B cell (primary cell): Measurements from ENCODE around the gene MYO1E. TPM values are rescaled to one million over a fixed set of nuclear protein-coding genes. Genes with fewer than 3 reads are reported as not detected.

Source experiments
- ATAC-seq: fragments of 200-7000 bp; cut with Tn5 transposase; one replicate; pipeline ENCODE4 v1.10.0; 2021; ENCODE audit warnings: low read depth, mild to moderate bottlenecking, moderate number of reproducible peaks, moderate library complexity
- CTCF ChIA-PET: fragments of 350-600 bp; sonication (Branson Sonifier 250); formaldehyde crosslinking; loops from one replicate; lab custom pipeline; 2021; ENCODE audit warnings: antibody characterized with exemption, inconsistent platforms; lab: Charles Lee
- POLR2A ChIA-PET: fragments of 350-600 bp; sonication (Branson Sonifier 250); formaldehyde crosslinking; loops from one replicate; lab custom pipeline; 2021; ENCODE audit warnings: antibody characterized with exemption; lab: Charles Lee
- DNase-seq: peaks from one replicate; pipeline ENCODE4 v3.0.0; 2013
- H2AFZ ChIP-seq: 2 replicates; pipeline ENCODE4 v1.6.1; 2012; ENCODE audit warnings: mild to moderate bottlenecking, low read depth, low read length; ENCODE audit not compliant: insufficient read depth, poor library complexity, severe bottlenecking
- H3K27ac ChIP-seq, 2 donors: 1 replicate in 1 of 2; 2 replicates in 1 of 2; pipeline ENCODE4 v1.5.1; 2012 to 2013; ENCODE audit warnings: low read length in 2 of 2, mild to moderate bottlenecking in 2 of 2, moderate library complexity in 1 of 2
- H3K27me3 ChIP-seq, 4 experiments: fragments of 200-600 bp in 1 of 4; sonication (generic) in 1 of 4; replicated peaks in 1 of 4; 1 replicate in 2 of 4; 2 replicates in 2 of 4; pipeline versions ENCODE4 v1.6.1 to v1.7.0; 2013 to 2016; ENCODE audit warnings: low read length in 3 of 4, mild to moderate bottlenecking in 2 of 4, mixed read lengths in 1 of 4, moderate library complexity in 1 of 4; ENCODE audit not compliant: insufficient read depth in 4 of 4, control insufficient read depth in 3 of 4; ENCODE audit errors: control extremely low read depth in 1 of 4
- H3K36me3 ChIP-seq, 2 experiments: replicated peaks in 1 of 2; 1 replicate in 1 of 2; 2 replicates in 1 of 2; pipeline versions ENCODE4 v1.6.1 to v1.7.1; 2013; ENCODE audit warnings: low read length in 1 of 2; ENCODE audit not compliant: insufficient read depth in 2 of 2, control insufficient read depth in 1 of 2; ENCODE audit errors: control extremely low read depth in 1 of 2, extremely low read depth in 1 of 2
- H3K4me1 ChIP-seq, 2 donors: fragments of 200-600 bp in 1 of 2; sonication (generic) in 1 of 2; 1 replicate in 1 of 2; 2 replicates in 1 of 2; pipeline versions ENCODE4 v1.5.1 to v1.6.1; 2013 to 2017; ENCODE audit warnings: low read length in 2 of 2; ENCODE audit not compliant: control insufficient read depth in 2 of 2, insufficient read depth in 2 of 2
- H3K4me2 ChIP-seq: replicated peaks from 2 replicates; pipeline ENCODE3; 2012; ENCODE audit warnings: mild to moderate bottlenecking, low read depth, low read length; ENCODE audit not compliant: poor library complexity, severe bottlenecking
- H3K4me3 ChIP-seq, 5 experiments: fragments of 200-600 bp in 1 of 5; sonication (generic) in 1 of 5; 1 replicate in 3 of 5; 2 replicates in 2 of 5; pipeline versions ENCODE4 v1.5.1 to v1.7.0; 2011 to 2016; ENCODE audit warnings: low read length in 4 of 5, mild to moderate bottlenecking in 4 of 5, low read depth in 2 of 5, control low read depth in 1 of 5, moderate library complexity in 1 of 5; ENCODE audit not compliant: insufficient read depth in 1 of 5; ENCODE audit errors: control extremely low read depth in 1 of 5, extremely low read depth in 1 of 5
- H3K79me2 ChIP-seq: fragments of 200-600 bp; sonication (generic); one replicate; pipeline ENCODE4 v1.6.0; 2016; ENCODE audit warnings: low read length; ENCODE audit not compliant: control insufficient read depth, insufficient read depth
- H3K9ac ChIP-seq: fragments of 200-600 bp; sonication (generic); 2 replicates; pipeline ENCODE4 v1.6.1; 2017; ENCODE audit warnings: mild to moderate bottlenecking, low read length, moderate library complexity
- H3K9me3 ChIP-seq, 3 donors: one replicate each; pipeline versions ENCODE4 v1.6.1 to v1.7.1; 2013; ENCODE audit warnings: low read length in 2 of 3; ENCODE audit not compliant: control insufficient read depth in 2 of 3, insufficient read depth in 1 of 3; ENCODE audit errors: control extremely low read depth in 1 of 3
- H4K20me1 ChIP-seq: 2 replicates; pipeline ENCODE4 v1.6.0; 2012; ENCODE audit warnings: mild to moderate bottlenecking, low read length; ENCODE audit not compliant: insufficient read depth, control insufficient read depth, poor library complexity, severe bottlenecking
- H3K27ac Mint-ChIP-seq: one replicate; pipeline ENCODE4 v1.8.0; 2021; ENCODE audit warnings: mixed read lengths
- H3K27me3 Mint-ChIP-seq: one replicate; pipeline ENCODE4 v1.8.0; 2021; ENCODE audit warnings: mixed read lengths
- H3K4me1 Mint-ChIP-seq: one replicate; pipeline ENCODE4 v1.8.0; 2021; ENCODE audit warnings: mixed read lengths
- H3K4me3 Mint-ChIP-seq: one replicate; pipeline ENCODE4 v1.8.0; 2021; ENCODE audit warnings: mixed read lengths
- H3K9me3 Mint-ChIP-seq: one replicate; pipeline ENCODE4 v1.8.0; 2022; ENCODE audit warnings: mixed read lengths; ENCODE audit not compliant: insufficient read depth
- EZH2 ChIP-seq: IDR thresholded peaks from 2 replicates; pipeline ENCODE4 v1.6.1; 2012; ENCODE audit warnings: borderline replicate concordance, low read depth, mild to moderate bottlenecking, moderate library complexity, low read length; ENCODE audit not compliant: insufficient read depth, poor library complexity, severe bottlenecking
- WGBS: methylation state at CpG from one replicate; pipeline ENCODE4 v1.1.5; 2013; ENCODE audit warnings: missing lambda C conversion rate; ENCODE audit not compliant: insufficient coverage; 5-methylcytosine and 5-hydroxymethylcytosine counted together
- intact Hi-C: fragments of 100-400 bp; cut with micrococcal nuclease; formaldehyde crosslinking; loops from one replicate; pipeline ENCODE4 v1.10.0; 2022
- polyA plus RNA-seq: library from polyadenylated mRNA; depleted of rRNA; stranded (reverse); fragments of >200 nt; gene quantifications from 2 replicates; pipeline ENCODE4 v1.2.3, GENCODE V29; 2012
- total RNA-seq, 2 donors: library from RNA; stranded (reverse); fragments of 120-200 nt in 1 of 2; gene quantifications; 1 replicate in 1 of 2; 2 replicates in 1 of 2; pipeline versions ENCODE4 v1.2.3 to v1.2.4, GENCODE V29; 2013 to 2022
- TF ChIP-seq, protein P1 (sequence below): fragments of 200-600 bp; IDR thresholded peaks from one replicate; pipeline ENCODE4 v1.8.0; 2022; ENCODE audit warnings: antibody characterized with exemption, mild to moderate bottlenecking

The MYO1E gene
- total and polyA plus RNA-seq, 2 donors (not counting 1 experiment from before 2014, with no cell fraction given), result 11.9 to 100.0 TPM

DNA sequence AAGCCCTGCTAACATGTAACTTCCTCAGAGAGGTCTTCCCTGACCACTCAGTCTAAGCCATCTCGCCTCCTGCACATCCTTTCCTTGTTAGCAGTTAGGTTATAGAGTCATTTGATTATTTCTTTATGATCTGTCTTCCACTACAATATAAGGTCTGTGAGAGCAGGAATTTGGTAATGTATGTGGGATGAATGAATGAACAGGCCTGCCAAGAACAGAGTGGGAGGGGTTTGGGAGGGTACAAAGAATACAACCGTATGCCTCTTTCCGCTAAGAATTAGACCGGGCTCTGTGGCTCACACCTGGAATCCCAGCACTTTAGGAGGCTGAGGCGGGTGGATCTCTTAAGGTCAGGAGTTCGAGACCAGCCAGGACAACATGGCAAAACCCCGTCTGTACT is 32.4 kb upstream of the MYO1E start:
- Histone ChIP-seq H3K27me3 (no peaks in the 10 kb centered on the region), H3K27ac (peak overlapping the region in 1 of 2 donors; percentile 24), H3K9ac (no peak overlapping the region), H3K9me3 (no peaks in the 10 kb centered on the region), H3K4me2 (peak overlapping the region; percentile 42), H3K79me2 (peaks cover 46% of the 10 kb centered on the region), H3K4me1 (peaks cover 79 to 80% of the 10 kb centered on the region in 2 donors), H2AFZ (peak overlapping the region; percentile 6), H4K20me1 (no peaks in the 10 kb centered on the region), H3K36me3 (no peaks in the 10 kb centered on the region), H3K4me3 (no peak overlapping the region)
- ChIA-PET POLR2A (no interaction called here), CTCF (no interaction called here)
- peak overlapping the region; percentile 76 for H3K27ac Mint-ChIP-seq
- TF ChIP-seq, protein P1, sequence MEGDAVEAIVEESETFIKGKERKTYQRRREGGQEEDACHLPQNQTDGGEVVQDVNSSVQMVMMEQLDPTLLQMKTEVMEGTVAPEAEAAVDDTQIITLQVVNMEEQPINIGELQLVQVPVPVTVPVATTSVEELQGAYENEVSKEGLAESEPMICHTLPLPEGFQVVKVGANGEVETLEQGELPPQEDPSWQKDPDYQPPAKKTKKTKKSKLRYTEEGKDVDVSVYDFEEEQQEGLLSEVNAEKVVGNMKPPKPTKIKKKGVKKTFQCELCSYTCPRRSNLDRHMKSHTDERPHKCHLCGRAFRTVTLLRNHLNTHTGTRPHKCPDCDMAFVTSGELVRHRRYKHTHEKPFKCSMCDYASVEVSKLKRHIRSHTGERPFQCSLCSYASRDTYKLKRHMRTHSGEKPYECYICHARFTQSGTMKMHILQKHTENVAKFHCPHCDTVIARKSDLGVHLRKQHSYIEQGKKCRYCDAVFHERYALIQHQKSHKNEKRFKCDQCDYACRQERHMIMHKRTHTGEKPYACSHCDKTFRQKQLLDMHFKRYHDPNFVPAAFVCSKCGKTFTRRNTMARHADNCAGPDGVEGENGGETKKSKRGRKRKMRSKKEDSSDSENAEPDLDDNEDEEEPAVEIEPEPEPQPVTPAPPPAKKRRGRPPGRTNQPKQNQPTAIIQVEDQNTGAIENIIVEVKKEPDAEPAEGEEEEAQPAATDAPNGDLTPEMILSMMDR, result no peak
- TF ChIP-seq EZH2, result no peak
- intact Hi-C loops, result no loop called here
- ATAC-seq (no peak), DNase-seq (no peak)
- WGBS, result 92% methylated on average over 6 of the region's 7 CpGs
- no peaks in the 10 kb centered on the region for H3K9me3 Mint-ChIP-seq
- H3K4me3 Mint-ChIP-seq, result peak overlapping the region; percentile 20
- H3K4me1 Mint-ChIP-seq, result peaks cover 74% of the 10 kb centered on the region
- H3K27me3 Mint-ChIP-seq, result no peaks in the 10 kb centered on the region

DNA sequence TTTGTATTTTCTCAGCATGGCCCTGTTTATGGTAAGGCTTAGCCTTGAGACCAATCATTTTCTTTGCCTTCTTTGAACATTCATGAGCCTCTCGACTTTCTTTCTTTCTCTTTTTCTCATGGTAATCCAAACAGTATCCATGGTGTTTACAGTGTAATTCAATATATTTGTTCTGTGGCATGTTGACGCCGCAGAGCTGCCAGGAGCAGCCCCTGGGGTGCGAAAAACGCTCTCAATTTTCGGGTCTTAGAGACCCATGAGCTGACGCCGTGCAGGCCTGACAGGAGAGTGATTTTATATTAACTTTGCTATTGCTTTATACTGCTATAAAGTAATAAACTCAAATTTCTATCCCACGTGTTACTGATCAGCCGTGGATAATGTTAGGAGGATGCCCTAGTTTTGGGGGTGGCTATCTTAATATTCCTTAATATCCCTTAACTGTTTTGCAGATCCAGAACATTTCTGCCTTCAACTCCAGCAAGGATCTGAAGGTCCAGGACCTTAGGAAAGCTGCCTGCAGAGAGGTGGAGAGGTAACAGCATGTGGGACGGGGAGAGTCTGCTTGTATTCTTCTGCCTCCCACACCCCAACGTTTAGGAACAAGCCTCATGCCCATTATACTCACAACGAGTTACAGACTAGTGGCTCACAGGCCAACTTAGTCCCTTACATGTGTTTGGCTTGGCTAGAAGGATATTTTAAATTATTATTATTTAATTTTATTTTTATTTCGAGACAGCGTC is 29.3 kb upstream of the MYO1E start:
- H3K9me3 ChIP-seq, result no peaks in the 10 kb centered on the region
- TF ChIP-seq, protein P1, result no peak
- no peak for TF ChIP-seq EZH2
- WGBS, result no CpG with 5 or more reads among the region's 15 CpGs
- peaks cover 81 to 83% of the 10 kb centered on the region in 2 donors for H3K4me1 ChIP-seq
- ATAC-seq (no peak), DNase-seq (no peak)
- intact Hi-C loops, result no loop called here
- H3K4me3 ChIP-seq, result no peak overlapping the region
- Mint-ChIP-seq H3K27me3 (no peaks in the 10 kb centered on the region), H3K4me3 (no peak overlapping the region), H3K4me1 (peaks cover 82% of the 10 kb centered on the region), H3K9me3 (no peaks in the 10 kb centered on the region), H3K27ac (peak overlapping the region; percentile 39)
- H2AFZ ChIP-seq, result no peak overlapping the region
- no peaks in the 10 kb centered on the region for H4K20me1 ChIP-seq
- peak overlapping the region in 1 of 2 donors; percentile 61 for H3K27ac ChIP-seq
- no peaks in the 10 kb centered on the region for H3K27me3 ChIP-seq
- POLR2A ChIA-PET, result interaction anchor here (0.7 kb wide), 1 partner anchor 471 kb away, joined by 5 read pairs; no protein-coding TSS in a partner anchor
- CTCF ChIA-PET, result interaction anchor here (0.8 kb wide), 1 partner anchor 155 kb away, joined by 3 read pairs; no protein-coding TSS in a partner anchor
- no peak overlapping the region for H3K9ac ChIP-seq
- peak overlapping the region; percentile 17 for H3K4me2 ChIP-seq
- peaks cover 40% of the 10 kb centered on the region for H3K79me2 ChIP-seq
- no peaks in the 10 kb centered on the region for H3K36me3 ChIP-seq
